Right lobe of liver (tissue), 4 donors: ENCODE data around the gene NCF4.

ENCODE experiments used
- CTCF ChIP-seq, 4 donors: fragments of 200-600 bp in 3 of 4; fragments of 450-650 bp in 1 of 4; IDR thresholded peaks; one replicate each; pipeline versions ENCODE4 v1.5.1 to v1.8.0; 2016 to 2022; ENCODE audit warnings: antibody characterized with exemption in 4 of 4, mild to moderate bottlenecking in 2 of 4
- POLR2A ChIP-seq: fragments of 450-650 bp; IDR thresholded peaks from one replicate; pipeline ENCODE4 v1.6.1; 2017; ENCODE audit warnings: antibody characterized with exemption, mild to moderate bottlenecking
- donor health status: DM: no; HTN: no; CAD: no.
- donor health status: DM: no; HTN: no; CAD: no.
- donor health status: DM: no; HTN: yes; CAD: no.

GRCh38 chr22:36833073-36833472 is 27.7 kb upstream of the NCF4 start:
- TF ChIP-seq CTCF (IDR thresholded peaks at IDR 0.05) (no peak), POLR2A (no peak)
